Measurements from ENCODE around the gene BCOR. TPM values are rescaled to one million over a fixed set of nuclear protein-coding genes. Genes with fewer than 3 reads are reported as not detected.

Gene BCOR
- total and polyA plus RNA-seq, 9 of the 15 experiments (the other 6 are each of a cell fraction or from before 2014, with no cell fraction given) = 27.5 to 113 (median 37.6) TPM

DNA sequence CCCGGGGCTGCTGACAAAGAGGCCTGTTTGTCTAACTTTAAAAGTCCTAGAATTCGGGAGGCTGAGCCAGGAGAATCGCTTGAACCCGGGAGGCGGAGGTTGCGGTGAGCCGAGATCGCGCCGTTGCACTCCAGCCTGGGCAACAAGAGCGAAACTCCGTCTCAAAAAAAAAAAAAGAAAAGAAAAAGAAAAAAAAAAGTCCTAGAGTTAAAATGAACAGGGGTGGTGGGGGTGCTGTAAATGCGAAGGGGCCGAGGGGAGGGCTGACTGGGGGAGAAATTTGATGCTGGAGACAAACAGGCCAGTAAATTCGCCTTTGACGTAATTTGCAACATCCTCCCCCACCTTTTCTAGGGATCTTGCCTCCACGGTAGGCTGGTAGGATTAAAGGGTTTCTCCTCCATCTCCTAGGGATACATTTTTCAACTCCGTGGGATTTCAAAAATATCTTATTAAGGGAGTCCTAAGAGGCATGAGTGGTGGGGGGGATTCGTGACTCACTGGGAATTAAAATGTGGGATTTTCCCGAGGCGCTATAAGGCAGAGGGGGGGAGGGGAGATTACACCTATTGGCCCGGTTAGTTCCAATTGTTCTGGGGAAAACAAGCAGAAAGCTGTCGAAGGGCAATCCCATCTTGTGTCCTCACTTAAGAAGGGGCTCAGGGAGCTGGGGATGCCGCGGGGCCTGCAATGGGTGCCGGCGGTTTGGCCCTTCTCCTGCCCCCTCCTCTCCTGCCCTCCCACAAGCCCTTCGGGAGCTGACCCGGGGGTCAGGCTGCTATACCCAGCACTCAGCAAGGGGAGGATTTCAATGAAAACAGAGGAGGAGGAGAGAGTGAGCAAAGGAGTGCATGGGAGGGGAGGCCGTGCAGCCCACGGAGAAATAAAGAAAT, 3.0 kb upstream of the BCOR start (continued):
- TF ChIP-seq, protein P1, sequence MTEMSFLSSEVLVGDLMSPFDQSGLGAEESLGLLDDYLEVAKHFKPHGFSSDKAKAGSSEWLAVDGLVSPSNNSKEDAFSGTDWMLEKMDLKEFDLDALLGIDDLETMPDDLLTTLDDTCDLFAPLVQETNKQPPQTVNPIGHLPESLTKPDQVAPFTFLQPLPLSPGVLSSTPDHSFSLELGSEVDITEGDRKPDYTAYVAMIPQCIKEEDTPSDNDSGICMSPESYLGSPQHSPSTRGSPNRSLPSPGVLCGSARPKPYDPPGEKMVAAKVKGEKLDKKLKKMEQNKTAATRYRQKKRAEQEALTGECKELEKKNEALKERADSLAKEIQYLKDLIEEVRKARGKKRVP (CRISPR knock-in tag; IDR thresholded peaks at IDR 0.05) = no peak
- no peak for TF ChIP-seq KLF1 (tag; IDR thresholded peaks at IDR 0.05)
- TF ChIP-seq, protein P2, sequence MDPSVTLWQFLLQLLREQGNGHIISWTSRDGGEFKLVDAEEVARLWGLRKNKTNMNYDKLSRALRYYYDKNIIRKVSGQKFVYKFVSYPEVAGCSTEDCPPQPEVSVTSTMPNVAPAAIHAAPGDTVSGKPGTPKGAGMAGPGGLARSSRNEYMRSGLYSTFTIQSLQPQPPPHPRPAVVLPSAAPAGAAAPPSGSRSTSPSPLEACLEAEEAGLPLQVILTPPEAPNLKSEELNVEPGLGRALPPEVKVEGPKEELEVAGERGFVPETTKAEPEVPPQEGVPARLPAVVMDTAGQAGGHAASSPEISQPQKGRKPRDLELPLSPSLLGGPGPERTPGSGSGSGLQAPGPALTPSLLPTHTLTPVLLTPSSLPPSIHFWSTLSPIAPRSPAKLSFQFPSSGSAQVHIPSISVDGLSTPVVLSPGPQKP (CRISPR knock-in tag; IDR thresholded peaks at IDR 0.05) = no peak
- TF ChIP-seq CBX3 (IDR thresholded peaks at IDR 0.05; ENCODE audit: borderline replicate concordance in 1 of 2, low read length in 2 of 2) = no peak
- TF ChIP-seq ZNF12 (CRISPR knock-in tag; IDR thresholded peaks at IDR 0.05) = no peak
- no peak for TF ChIP-seq HNRNPUL1 (IDR thresholded peaks at IDR 0.05; ENCODE audit: low read length)
- TF ChIP-seq, protein P3, sequence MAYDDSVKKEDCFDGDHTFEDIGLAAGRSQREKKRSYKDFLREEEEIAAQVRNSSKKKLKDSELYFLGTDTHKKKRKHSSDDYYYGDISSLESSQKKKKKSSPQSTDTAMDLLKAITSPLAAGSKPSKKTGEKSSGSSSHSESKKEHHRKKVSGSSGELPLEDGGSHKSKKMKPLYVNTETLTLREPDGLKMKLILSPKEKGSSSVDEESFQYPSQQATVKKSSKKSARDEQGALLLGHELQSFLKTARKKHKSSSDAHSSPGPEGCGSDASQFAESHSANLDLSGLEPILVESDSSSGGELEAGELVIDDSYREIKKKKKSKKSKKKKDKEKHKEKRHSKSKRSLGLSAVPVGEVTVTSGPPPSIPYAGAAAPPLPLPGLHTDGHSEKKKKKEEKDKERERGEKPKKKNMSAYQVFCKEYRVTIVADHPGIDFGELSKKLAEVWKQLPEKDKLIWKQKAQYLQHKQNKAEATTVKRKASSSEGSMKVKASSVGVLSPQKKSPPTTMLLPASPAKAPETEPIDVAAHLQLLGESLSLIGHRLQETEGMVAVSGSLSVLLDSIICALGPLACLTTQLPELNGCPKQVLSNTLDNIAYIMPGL (CRISPR knock-in tag; IDR thresholded peaks at IDR 0.05) = no peak
- no peak for TF ChIP-seq HNRNPLL (IDR thresholded peaks at IDR 0.05; ENCODE audit: low read depth, low read length, poor library complexity, severe bottlenecking)
- TF ChIP-seq MLLT1 (IDR thresholded peaks at IDR 0.05) = peak in 1 of 2 experiments; percentile 81; a peak in 2 of 4 replicates
- TF ChIP-seq, protein P4, sequence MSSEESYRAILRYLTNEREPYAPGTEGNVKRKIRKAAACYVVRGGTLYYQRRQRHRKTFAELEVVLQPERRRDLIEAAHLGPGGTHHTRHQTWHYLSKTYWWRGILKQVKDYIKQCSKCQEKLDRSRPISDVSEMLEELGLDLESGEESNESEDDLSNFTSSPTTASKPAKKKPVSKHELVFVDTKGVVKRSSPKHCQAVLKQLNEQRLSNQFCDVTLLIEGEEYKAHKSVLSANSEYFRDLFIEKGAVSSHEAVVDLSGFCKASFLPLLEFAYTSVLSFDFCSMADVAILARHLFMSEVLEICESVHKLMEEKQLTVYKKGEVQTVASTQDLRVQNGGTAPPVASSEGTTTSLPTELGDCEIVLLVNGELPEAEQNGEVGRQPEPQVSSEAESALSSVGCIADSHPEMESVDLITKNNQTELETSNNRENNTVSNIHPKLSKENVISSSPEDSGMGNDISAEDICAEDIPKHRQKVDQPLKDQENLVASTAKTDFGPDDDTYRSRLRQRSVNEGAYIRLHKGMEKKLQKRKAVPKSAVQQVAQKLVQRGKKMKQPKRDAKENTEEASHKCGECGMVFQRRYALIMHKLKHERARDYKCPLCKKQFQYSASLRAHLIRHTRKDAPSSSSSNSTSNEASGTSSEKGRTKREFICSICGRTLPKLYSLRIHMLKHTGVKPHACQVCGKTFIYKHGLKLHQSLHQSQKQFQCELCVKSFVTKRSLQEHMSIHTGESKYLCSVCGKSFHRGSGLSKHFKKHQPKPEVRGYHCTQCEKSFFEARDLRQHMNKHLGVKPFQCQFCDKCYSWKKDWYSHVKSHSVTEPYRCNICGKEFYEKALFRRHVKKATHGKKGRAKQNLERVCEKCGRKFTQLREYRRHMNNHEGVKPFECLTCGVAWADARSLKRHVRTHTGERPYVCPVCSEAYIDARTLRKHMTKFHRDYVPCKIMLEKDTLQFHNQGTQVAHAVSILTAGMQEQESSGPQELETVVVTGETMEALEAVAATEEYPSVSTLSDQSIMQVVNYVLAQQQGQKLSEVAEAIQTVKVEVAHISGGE (CRISPR knock-in tag; IDR thresholded peaks at IDR 0.05) = no peak
- TF ChIP-seq SFPQ (IDR thresholded peaks at IDR 0.05; ENCODE audit: low read depth, low read length) = no peak
- TF ChIP-seq DPF2 (IDR thresholded peaks at IDR 0.05) = 0 out of 2 replicates have a peak, but pooled peaks have one; percentile 31
